GM12801 (cell line): ENCODE measurements around the gene ANKMY1.

ENCODE experiments used
- TF ChIP-seq, protein P1 (sequence below): IDR thresholded peaks from one replicate; pipeline ENCODE4 v1.5.1; 2011; ENCODE audit warnings: control low read depth; ENCODE audit not compliant: insufficient read length; ENCODE audit errors: extremely low read depth

ANKMY1 gene

DNA sequence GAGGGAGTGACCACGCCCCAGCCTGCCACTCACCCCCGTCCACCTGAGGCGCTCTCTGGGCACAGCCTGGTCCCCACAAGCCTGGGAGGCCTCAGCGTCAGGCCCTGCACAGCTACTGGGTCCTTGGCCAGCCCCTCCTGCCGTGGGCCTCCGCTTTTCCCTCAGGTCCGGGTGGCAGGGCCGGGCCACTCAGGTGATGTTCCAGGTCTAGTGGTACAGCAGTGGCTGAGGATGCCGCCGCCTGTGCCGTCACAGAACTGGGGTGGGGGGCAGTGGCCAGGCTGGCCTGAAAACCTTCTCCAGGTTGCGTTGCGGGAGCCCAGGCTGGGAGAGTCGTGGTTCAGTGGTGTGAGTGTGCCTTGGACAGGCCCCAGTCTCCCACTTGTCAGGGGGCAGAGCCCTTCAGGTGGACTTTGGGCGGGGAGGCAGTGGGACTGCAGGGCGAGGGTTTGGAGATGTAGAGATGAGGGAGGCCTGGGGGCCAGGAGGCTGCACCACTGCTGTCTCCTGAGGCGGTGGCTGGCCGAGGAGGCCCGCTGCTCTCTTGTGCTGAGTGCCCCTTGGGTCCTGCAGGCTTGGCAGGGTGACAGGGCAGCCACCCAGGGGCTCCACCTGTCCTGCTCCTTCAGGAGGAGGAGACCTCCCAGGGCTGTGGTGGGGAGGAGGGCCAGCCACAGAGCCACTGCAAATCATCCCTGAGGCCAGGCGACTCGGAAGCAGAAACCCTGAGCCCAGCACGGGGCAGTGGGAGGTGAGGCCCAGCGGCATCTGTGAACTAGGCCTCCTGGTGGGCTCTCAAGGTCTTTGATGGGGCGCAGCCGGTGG, 114.7 kb downstream of the ANKMY1 start:
- TF ChIP-seq, protein P1, sequence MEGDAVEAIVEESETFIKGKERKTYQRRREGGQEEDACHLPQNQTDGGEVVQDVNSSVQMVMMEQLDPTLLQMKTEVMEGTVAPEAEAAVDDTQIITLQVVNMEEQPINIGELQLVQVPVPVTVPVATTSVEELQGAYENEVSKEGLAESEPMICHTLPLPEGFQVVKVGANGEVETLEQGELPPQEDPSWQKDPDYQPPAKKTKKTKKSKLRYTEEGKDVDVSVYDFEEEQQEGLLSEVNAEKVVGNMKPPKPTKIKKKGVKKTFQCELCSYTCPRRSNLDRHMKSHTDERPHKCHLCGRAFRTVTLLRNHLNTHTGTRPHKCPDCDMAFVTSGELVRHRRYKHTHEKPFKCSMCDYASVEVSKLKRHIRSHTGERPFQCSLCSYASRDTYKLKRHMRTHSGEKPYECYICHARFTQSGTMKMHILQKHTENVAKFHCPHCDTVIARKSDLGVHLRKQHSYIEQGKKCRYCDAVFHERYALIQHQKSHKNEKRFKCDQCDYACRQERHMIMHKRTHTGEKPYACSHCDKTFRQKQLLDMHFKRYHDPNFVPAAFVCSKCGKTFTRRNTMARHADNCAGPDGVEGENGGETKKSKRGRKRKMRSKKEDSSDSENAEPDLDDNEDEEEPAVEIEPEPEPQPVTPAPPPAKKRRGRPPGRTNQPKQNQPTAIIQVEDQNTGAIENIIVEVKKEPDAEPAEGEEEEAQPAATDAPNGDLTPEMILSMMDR, result no peak

DNA sequence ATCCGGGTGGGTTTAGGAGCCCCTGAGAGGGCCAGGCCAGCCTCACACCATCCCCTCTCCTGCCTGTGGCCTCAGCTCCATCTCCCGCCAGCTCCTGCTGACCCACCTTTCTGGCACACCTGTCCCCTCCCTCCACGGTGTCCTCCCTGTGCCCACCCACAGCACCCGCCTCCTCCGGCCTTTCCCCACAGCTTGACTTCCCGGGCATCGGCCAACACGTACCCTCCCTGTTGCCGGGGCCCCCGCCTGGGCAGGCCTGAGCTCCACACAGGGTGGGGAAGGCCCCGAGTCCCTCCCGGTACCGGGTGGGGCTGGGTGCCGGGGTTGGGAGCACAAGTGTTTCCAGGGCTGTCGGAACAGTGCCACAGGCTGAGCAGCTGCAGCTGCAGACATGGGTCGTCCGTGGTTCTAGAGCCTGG, 115.8 kb downstream of the ANKMY1 start:
- TF ChIP-seq, protein P1, result no peak

GRCh38 chr2:240441326-240441992, 116.3 kb downstream of the ANKMY1 start:
- TF ChIP-seq, protein P1, result no peak

GRCh38 chr2:240440704-240441320, 117.0 kb downstream of the ANKMY1 start:
- TF ChIP-seq, protein P1, result no peak

- TF ChIP-seq, protein P1, result no peak
These were observed 117.5 kb downstream of the ANKMY1 start for GRCh38 chr2:240440251-240440650.

- TF ChIP-seq, protein P1, result no peak
These were observed 118.1 kb downstream of the ANKMY1 start for GRCh38 chr2:240439698-240440151.
